ENCODE data around the gene TEX53.

TEX53 gene

DNA sequence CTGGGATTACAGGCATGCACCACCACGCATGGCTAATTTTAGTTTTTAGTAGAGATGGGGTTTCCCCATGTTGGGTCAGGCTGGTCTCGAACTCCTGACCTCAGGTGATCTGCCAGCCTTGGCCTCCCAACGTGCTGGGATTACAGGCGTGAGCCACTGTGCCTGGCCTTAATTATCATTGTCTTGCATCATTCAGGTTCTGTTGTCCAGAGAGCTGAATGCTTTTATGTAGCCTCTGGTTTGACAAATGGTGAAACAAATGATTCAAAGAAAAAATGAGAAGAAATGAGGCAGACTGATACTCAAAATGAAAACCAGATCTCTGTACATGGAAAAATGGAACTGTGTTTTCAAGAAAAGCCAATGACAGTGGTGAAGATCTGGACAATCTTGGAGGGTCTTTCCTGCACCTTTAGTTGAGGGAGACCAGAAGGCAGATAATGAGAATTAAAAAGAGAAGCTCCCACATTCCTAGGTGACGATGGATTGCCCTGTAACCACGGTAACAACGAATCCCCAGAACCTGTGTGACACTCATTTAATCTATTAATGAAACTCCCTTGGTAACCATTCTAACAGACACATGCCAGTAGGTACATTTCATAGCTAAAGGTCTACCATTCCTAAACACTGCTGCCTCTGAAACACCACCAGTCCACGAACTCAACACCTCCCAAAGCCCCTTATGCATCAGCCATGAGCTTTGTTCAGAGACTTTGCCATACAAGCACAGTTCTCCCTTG is 22.8 kb upstream of the TEX53 start:
- no peak for DNase-seq (ENCODE audit: low read depth in 2 of 2)

DNA sequence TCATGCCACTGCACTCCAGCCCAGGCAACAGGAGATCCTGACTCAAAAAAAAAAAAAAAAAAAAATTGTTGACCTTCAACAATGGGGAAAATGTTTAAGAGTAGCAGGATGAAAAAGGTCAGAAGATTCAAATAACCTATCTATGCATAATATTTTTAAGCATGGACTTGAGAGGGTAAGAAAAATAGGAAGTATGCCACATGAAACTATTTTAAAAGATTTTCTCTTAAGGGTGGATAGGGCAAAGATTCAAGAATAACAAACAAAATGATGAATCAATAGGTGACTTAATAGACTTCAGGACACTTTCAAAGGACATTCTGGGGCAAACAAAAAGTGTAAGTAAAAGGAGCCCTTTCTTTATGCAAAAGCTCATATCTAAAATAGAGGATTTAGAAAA is 21.2 kb upstream of the TEX53 start:
- no peak for DNase-seq (ENCODE audit: low read depth in 2 of 2)

DNA sequence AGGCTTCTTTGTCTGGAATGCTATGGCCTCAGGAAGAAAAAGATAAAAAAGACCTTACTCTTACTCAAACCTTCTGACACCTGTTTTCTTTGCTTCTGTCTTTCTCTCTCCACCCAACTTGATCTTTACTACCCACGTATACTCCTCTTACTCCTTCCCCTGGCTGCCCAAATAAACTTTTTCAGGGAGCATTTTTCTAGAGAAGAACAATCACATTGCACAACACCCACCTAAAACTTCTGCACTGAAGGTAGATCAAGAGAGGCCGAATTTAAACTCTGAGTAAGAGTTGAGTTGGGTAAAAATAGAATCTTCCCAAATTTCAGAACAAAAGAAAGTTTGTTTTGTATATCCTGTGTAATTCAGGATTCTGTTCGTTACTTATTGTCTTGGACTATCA is 20.5 kb upstream of the TEX53 start:
- no peak for DNase-seq (ENCODE audit: low read depth in 2 of 2)

DNA sequence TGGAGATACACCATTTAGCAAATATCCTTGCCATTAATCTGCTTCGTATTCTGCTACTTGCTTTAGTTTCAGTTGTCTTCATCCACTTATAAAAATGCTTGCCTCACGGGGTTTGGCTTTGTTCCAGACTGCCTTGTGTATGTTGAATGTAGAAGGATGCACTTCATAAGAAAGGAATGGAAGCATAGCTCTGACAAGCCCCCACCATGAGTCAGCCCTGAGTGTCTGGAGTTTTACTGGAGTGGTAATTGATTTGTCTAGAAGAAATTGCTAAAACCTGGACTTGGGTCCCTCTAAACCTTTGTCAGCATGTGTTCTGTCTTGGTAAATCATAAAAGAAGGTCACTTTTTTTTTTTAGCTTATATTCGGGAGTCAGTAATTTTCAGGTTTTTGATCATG is 19.8 kb upstream of the TEX53 start:
- peak; percentile 100 for DNase-seq (ENCODE audit: low read depth in 2 of 2)

DNA sequence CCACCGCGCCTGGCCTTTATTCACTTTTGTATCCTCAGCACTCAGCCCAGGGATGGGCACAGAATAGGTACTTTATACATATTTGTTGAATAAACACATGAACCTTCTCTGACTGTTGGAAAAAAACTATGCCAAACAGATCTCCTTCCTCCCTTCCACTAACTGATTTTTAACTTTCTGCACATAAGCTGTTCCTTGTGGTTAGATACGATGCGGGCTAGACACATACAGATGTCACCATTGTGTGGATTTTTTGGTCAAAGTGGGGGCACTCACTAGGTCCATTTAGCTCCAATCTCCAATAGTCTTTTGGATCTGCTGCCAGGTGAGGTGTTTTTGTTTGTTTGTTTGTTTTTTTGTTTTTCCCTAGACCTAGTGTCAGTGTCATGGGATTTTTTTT is 19.3 kb upstream of the TEX53 start:
- DNase-seq (ENCODE audit: low read depth in 2 of 2): no peak

DNA sequence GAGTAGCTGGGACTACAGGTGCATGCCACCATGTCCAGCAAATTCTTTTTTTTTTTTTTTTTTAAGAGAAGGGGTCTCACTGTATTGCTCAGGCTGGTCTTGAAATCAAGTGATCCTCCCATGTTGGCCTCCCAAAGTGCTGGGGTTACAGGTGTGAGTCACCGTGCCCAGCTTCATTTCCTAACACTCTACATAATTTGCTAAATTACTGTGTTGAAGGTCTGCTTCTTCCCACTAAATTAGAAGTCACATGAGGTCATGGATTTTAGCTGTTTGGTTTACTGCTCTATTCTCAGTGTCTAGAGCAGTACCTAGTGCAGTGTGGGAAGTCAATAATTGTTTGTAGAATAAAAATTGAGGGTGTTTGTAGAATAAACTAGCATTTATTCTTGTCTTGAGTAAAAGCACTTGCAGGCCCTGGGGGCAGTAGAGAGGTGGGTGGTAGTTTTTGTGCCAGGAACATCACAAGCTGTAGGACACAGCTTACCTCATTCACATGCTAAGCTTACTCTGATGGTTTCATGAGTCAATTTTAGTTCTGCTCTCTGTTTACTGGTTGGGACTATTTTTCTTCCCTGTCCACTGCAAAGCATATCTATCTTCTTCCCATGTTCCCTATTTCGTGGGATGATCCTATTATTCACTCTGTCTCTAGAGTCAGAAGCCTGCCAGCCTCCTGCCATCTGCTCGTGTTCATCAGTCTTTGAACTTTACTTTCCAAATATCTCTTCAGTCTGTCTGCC is 17.4 kb upstream of the TEX53 start:
- DNase-seq (ENCODE audit: low read depth in 2 of 2): no peak

DNA sequence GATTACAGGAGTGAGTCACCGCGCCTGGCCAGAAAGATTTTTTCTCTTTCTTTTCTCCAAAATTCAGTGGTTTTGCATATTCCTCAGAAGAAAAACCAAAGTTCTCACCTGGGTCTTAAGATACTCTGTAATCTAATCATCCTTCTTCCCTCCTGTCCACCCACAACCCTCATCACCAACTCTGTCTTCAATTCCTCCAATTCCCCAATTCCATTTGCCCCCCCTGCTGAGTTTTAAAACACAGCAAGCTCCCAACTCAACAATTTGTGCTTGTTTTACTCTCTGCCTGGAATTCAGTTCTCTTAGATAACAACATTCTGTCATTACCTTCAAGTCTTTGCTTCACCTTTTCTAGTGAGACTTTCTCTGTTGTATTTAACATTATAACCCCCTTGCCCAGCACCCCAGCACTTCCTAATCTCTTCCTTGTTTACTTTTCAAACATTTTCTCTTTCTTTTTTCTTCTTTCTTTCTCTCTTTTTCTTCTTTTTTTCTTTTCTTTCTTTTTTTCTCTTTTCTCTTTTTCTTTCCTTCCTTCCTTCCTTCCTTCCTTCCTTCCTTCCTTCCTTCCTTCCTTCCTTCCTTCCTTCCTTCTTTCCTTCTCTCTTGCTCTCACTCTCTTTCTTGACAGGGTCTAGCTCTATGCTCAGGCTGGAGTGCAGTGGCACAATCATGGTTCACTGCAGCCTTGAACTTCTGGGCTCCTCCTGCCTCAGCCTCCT is 16.6 kb upstream of the TEX53 start:
- no peak for DNase-seq (ENCODE audit: low read depth in 2 of 2)

DNA sequence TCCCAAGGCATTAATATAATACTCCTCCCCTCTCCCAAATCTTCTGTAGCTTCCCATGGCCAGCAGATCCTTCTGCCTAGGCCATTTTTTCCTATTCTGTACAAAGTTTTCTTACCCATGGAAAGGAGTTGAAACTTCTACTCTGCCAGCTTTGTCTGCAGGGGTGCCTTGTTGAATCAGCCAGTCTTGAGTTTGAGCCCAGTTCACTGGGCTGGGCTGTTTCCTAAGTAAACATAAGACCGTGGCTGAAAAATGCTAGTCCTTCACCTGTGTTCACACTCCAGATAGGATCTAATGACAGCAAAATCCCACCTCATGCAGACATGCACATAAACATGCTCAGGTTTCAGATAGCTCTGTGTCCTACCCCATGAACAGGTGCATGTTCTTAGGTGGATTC is 14.0 kb upstream of the TEX53 start:
- DNase-seq (ENCODE audit: low read depth in 2 of 2): no peak

DNA sequence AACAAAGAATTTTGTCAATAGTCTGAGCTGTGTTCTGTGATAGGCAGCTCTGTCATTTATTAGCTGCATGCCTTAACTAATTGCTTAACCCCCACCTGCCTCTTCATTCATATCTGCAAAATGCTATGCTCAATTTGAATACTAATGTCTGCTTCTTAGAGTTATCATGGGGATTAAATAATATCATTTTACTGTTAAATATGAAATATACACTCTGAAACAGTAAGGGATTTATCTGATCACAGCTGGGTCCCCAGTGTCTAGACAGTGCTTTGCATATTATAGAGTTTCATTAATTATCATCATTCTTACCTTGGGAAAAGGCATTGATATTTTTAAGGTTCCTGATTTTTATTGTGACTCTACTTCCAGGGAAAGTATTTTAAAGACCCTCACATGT is 12.4 kb upstream of the TEX53 start:
- DNase-seq (ENCODE audit: low read depth in 2 of 2): no peak

DNA sequence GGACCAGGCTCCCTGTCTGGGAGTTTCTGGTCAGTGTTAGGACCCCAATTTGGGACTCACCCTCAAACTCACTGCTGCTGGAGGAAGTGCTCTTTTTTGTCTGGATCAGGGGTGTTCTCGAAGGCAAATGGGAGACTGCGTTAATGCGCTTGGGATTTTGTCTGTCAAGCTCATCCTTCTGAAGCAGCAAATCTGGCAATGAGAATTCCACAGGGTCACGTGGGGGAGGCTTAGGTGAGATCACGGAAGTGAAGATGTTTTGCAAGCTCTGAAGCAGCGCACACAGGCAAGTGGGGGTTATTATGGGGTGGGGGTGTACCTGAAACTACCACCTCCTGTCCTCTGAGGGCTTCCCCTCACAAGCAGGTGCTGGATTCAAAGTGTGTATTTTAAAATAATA is 10.5 kb upstream of the TEX53 start:
- no peak for DNase-seq (ENCODE audit: low read depth in 2 of 2)

DNA sequence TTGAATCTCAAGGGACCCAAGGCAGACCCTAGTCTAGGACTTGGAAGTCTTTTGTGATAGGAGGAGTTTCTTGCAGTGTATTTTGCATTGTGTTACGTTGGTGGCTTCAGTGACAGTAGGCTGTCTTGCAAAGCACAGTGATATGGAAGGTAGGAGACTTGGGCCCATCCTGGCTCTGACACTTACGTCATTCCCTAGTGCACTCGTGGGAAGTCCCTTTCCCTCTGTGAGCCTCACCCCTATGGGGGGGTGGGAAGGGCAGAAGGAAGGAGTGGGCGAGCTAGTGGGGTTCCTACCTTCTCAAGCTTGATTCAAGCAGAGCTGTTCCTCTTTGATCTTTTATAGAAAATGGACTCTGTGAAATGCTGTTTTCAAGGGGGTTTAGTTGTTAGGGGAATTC is 9.2 kb upstream of the TEX53 start:
- DNase-seq (ENCODE audit: low read depth in 2 of 2): no peak

DNA sequence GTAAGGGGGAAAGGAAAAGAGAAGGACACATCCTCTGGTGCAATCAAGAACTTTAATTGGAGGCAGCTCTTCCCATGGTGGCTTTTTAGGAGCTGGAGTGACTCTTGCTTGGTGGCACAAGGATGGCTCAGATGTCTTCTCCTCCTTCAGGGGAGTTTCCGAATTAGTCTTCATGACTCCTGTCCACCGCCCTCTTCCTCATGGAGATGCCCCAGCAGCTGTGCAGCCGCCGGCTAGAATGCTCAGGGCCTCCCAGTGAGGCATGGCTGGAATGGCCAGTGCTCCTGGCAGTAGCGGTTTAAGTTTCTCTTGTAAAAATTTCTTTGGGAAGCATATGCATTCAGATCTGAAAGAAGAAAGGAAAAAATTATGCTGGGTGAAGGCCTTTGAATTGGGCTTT is 8.8 kb upstream of the TEX53 start:
- DNase-seq (ENCODE audit: low read depth in 2 of 2): no peak

DNA sequence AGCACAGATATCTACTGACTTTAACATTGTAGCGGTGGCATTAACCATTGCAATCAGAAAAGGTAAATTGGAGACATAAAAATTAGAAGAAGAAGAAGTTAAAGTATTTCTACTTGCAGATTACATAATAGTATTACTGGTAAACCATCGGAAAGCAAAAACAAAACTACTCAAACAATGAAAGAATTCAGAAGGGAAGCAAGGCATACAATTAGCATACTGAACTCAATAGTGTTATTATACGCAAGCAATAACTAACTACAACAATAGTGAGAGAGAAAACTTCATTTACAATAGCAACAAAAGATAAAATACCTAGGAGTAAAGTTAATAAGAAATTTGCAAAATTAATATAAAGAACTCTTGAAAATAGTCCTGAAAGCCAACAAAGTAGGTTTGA is 6.6 kb upstream of the TEX53 start:
- DNase-seq (ENCODE audit: low read depth in 2 of 2): no peak

DNA sequence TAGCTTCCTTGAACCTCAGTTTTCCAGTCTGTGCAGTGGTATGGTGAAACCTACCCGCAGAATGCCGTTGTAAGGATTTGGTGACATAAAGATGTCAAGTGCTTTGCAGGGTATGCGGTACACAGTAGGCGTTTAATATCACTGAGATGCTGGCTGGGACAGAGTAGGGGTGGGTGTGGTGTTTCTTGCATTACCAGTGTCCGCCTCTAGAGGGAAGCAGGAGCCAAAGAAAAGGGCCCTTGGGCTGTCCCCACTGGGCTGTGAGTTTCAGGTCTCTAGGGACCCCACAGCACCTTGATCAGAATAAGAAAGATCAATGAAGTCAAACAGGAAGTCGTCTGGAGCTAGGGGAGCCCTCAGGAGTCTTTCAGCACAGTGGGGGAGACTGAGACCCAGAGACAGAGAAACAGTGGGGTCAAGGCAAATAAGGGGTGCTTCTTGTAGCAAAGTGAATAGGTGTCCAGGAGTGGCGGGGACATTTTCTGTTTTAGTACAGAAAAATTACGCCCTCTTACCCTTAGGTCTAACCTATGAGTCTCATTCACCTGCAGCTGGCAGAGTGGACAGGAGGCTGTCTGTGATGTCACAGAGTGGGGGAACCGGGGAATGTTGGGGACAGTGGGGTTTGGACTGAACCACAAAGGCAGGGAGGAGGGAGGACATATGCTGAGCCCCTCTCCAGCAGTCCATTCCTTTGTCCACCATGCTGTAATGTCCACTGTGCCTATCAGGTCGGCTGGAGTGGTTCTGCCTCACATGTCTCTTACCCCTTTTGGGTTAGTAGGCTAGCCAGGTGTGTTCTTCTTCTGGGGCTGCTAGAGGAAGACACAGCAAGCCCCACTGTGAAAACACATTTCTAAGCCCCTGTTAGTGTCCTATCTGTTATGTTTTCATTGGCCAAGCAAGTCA is 4.7 kb upstream of the TEX53 start:
- DNase-seq (ENCODE audit: low read depth in 2 of 2): no peak

DNA sequence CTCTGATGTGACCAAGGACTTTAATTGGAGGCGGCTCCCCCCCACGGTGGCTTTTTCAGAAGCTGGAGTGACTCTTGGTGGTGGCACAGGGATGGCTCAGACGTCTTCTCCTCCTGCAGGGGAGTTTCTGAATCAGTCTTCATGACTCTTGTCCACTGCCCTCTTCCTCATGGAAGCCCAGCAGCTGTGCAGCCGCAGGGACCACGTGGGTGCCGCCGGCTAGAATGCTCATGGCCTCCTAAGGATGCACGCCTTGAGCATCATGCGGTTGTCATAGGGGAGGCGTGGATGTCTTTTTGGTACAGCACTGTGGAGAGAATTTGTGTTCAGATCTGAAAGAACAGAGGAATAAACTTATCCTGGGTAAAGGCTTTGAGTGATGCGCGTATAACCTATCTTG is 1.3 kb downstream of the TEX53 start:
- no peak for DNase-seq (ENCODE audit: low read depth in 2 of 2)

DNA sequence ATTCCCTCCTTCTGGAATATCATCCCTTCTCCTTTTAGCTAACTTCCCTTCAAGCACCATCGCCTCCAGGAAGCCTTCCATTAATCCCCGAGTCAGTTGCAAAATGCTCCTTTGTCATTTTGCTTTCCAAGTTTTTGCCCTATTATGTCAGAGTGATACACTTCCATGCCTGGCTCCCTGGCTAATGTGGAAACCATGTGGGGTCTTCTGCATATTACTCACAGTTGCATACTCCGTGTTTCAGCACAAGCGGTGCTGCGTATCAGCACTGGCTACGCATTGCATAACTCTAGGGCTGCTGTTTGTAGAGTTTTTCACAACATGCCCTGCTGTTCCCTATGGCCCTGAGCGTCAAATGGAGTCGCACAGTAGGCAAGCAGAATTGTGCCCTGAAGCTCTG is 1.9 kb downstream of the TEX53 start:
- DNase-seq (ENCODE audit: low read depth in 2 of 2): peak; percentile 67 to 68

DNA sequence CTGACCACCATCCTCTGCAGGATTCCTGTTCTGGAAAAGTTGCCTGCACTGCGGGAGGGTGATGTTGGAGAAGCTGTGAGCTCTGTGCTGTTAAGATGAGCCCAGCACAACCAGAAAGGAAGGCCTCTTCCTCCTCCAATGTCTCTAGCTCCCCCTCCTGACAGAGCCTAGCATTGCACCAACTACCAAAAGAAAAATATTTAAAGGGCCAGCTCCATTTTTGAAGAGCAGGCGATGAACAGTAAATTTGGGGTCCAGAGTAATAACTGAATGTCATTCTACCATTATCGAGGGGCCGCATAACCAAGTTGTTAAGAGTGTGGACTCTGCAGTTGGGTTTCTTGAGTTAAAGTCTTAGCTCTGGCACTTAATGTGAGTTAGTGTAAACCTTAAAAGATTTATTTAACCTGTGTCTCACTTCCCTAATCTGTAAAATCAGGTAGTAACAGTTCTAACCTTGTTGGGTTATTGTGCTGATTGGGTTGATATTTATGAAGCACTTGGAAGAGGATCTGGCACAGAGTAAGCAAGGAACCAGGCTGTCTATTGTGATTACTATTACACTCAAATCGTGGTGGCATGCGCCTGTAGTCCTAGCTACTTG is 3.9 kb downstream of the TEX53 start:
- peak; percentile 54 to 58 for DNase-seq (ENCODE audit: low read depth in 2 of 2)

DNA sequence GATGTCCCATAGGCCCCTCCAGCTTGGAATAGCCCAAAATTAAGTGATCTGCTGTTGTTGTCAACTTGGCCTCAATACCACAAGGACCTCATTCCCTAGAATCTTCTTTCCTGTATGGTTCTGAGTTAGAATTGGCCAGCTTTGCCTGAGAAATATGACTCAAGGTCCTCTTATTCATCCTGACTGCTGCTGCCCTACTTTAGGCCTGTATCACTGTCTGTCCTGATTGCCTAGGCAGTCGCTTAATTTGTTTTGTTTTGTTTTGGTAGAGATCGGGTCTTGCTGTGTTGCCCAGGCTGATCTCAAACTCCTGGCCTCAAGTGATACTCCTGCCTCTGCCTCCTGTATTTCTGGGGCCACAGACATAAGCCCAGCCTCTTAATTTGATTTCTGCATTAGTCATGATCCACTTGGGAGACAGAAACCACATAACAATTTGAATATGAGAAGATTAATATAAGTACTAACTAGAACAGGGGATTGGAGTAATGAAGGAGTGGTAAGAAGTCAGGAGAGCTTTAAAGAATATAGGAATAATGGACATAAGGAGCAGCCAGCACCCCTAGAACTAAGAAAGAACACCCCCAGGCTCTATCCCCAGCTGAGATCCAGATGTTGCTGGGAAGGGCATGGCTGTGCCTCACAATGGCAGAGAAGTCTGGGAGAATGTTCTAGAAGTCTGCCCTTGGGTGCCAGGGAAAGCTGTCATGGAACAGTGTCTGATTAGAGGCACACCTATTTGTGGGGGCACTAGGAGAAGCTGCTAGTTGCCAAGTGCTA is 4.6 kb downstream of the TEX53 start:
- DNase-seq (ENCODE audit: low read depth in 2 of 2): no peak

DNA sequence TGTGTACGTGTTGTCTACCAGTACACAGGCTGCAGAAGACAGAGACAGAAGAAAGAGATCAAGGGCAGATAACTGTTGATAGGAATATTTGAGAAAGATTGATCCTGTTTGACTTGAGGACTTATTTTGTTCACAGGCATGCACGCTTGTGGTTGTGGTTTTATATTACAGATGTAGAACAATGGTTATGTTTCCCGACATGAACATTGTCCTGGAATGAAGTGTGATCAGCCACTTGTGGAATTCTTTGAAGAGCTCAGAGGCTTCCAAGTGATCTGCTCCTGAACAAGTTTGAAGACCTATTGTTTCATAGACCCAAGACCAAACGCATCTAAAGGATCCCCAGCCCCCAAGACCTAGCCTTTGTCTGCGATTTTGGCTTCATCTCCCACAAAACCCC is 13.7 kb downstream of the TEX53 start:
- DNase-seq (ENCODE audit: low read depth in 2 of 2): no peak

DNA sequence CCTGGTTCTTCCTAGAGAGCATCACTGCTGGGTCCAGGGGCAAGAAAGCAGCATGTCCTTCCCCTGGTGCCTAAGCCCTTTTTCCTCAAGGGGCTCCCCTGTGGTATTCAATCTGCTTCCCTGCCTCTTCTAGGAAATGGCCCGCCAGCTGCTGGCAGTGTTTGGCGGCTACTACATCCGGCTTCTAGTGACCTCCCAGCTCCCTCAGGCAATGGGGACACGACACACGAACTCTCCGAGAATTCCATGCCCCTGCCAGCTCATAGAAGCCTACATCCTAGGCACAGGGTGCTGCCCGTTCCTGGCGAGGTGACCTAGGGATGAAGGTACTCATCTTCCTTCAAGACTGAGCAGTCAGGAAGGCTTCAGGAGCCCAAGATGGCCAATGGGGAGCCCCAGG is 14.6 kb downstream of the TEX53 start:
- no peak for DNase-seq (ENCODE audit: low read depth in 2 of 2)

DNA sequence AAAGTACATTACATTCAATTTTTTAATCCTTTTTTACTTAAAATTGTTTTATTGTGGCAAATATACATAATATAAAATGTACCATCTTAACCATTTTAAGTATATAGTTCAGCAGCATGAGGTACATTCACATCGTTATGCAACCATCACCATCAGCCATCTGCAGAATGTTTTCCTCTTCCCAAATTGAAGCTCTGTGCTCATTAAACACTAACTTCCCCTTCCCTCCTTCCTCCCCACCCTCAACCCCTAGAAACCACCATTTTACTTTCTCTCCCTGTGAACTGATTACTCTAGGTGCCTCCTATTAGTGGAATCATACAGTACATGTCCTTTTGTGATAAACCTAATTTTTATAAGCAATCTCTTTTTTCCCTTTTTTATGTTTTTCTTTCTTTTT is 15.6 kb downstream of the TEX53 start:
- DNase-seq (ENCODE audit: low read depth in 2 of 2): no peak

Data from fibroblast of skin of left quadriceps (primary cell).